Measurements from ENCODE around the gene CARD14. TPM values are rescaled to one million over a fixed set of nuclear protein-coding genes. Genes with fewer than 3 reads are reported as not detected.

Gene CARD14
- total and polyA plus RNA-seq, 2 experiments from 2014 or later, result 0.08 to 0.52 TPM

DNA sequence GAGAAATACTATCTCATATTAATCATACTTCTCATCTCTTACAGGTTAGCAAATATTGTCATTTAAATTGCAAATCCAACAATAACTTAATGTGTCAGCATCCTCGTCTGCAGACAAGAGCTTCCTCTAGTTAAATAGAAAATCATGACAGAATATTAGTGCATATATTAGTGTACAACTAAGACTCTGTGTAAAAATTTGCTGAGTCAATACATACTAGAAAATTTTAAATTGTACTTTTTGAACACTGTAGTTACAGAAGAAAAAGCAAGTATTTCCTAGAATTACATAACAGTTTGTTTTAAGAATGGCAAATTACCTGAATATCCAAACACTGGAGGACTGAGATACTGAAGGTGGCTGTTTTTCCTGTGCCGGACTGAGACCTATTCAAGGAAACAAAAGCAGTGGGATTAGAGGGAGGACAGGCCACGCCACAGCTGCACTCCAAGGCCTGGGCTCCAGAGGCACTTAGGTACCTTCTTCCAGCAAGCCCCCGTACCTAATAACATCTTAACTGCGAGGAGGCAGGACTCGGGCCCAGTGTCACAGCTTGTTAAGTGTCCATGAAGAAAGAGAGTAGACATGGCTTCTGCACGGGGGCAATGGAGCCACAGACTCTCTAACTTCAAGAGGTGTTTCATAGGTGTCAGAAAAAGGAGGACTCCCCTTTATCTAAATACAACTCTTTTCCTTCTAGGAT, 28.2 kb upstream of the CARD14 start:
- Histone ChIP-seq H3K79me2 (replicated peaks; ENCODE audit: insufficient read depth) (peaks cover 58% of the 10 kb centered on the region), H3K27me3 (ENCODE audit: insufficient read depth) (no peaks in the 10 kb centered on the region), H3K4me1 (ENCODE audit: insufficient read depth) (peaks cover 11% of the 10 kb centered on the region), H3K36me3 (ENCODE audit: insufficient read depth) (peaks cover 83% of the 10 kb centered on the region), H3F3A (replicated peaks; ENCODE audit: low read depth) (peaks cover 24% of the 10 kb centered on the region), H3K9me2 (ENCODE audit: insufficient read depth) (no peaks in the 10 kb centered on the region), H2AFZ (no peak overlapping the region), H3K4me2 (no peak overlapping the region), H3K27ac (ENCODE audit: low read depth) (no peak overlapping the region), H4K20me1 (replicated peaks; ENCODE audit: insufficient read depth) (peaks cover 64% of the 10 kb centered on the region), H3K4me3 (no peak overlapping the region)
- ATAC-seq (no peak), DNase-seq (ENCODE audit: low spot score) (no peak)
- H3K36me3 Mint-ChIP-seq (ENCODE audit: low read depth), result peaks cover 92% of the 10 kb centered on the region
- H3K9me3 Mint-ChIP-seq, result no peaks in the 10 kb centered on the region
- TF ChIP-seq POLR2AphosphoS5 (IDR thresholded peaks at IDR 0.05; ENCODE audit: low read depth) (no peak), NANOG (IDR thresholded peaks at IDR 0.05; ENCODE audit: borderline replicate concordance) (no peak)
- peaks cover 17% of the 10 kb centered on the region for H3K4me1 Mint-ChIP-seq
- no peak overlapping the region for H3K4me3 Mint-ChIP-seq
- peaks cover 8% of the 10 kb centered on the region for H3K27me3 Mint-ChIP-seq (ENCODE audit: insufficient read depth, low read depth, poor library complexity)
- no peak overlapping the region for H3K27ac Mint-ChIP-seq

DNA sequence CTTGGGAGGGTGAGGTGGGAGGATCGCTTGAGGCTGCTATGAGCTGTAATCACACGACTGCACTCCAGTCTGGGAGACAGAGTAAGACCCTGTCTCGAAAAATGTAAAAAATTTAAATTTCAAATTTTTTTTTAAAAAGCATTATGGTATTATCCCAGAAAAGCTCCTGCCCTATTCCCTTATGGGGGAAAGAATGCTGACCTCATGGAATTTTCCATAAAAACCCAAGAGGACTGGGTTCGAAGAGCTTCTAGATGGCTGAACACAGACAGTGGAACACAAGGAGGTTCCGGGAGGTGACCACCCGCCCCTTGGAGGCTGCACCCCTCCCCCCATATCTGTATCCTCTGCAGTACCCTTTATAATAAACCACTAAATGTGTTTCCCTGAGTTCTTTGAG, 26.9 kb upstream of the CARD14 start:
- Mint-ChIP-seq H3K27me3 (ENCODE audit: insufficient read depth, low read depth, poor library complexity) (peaks cover 12% of the 10 kb centered on the region), H3K9me3 (no peaks in the 10 kb centered on the region), H3K4me3 (no peak overlapping the region), H3K36me3 (ENCODE audit: low read depth) (peaks cover 79% of the 10 kb centered on the region), H3K27ac (no peak overlapping the region), H3K4me1 (peaks cover 17% of the 10 kb centered on the region)
- Histone ChIP-seq H3F3A (replicated peaks; ENCODE audit: low read depth) (peaks cover 19% of the 10 kb centered on the region), H3K36me3 (ENCODE audit: insufficient read depth) (peaks cover 70% of the 10 kb centered on the region), H3K27me3 (ENCODE audit: insufficient read depth) (no peaks in the 10 kb centered on the region), H3K4me2 (no peak overlapping the region), H3K79me2 (replicated peaks; ENCODE audit: insufficient read depth) (peaks cover 60% of the 10 kb centered on the region), H4K20me1 (replicated peaks; ENCODE audit: insufficient read depth) (peaks cover 62% of the 10 kb centered on the region), H3K9me2 (ENCODE audit: insufficient read depth) (no peaks in the 10 kb centered on the region), H2AFZ (no peak overlapping the region), H3K27ac (ENCODE audit: low read depth) (no peak overlapping the region), H3K4me3 (no peak overlapping the region), H3K4me1 (ENCODE audit: insufficient read depth) (peaks cover 12% of the 10 kb centered on the region)
- no peak for DNase-seq (ENCODE audit: low spot score)
- TF ChIP-seq ZNF114 (CRISPR knock-in tag; IDR thresholded peaks at IDR 0.05), result no peak
- no peak for TF ChIP-seq NANOG (IDR thresholded peaks at IDR 0.05; ENCODE audit: borderline replicate concordance)
- TF ChIP-seq, protein P1, sequence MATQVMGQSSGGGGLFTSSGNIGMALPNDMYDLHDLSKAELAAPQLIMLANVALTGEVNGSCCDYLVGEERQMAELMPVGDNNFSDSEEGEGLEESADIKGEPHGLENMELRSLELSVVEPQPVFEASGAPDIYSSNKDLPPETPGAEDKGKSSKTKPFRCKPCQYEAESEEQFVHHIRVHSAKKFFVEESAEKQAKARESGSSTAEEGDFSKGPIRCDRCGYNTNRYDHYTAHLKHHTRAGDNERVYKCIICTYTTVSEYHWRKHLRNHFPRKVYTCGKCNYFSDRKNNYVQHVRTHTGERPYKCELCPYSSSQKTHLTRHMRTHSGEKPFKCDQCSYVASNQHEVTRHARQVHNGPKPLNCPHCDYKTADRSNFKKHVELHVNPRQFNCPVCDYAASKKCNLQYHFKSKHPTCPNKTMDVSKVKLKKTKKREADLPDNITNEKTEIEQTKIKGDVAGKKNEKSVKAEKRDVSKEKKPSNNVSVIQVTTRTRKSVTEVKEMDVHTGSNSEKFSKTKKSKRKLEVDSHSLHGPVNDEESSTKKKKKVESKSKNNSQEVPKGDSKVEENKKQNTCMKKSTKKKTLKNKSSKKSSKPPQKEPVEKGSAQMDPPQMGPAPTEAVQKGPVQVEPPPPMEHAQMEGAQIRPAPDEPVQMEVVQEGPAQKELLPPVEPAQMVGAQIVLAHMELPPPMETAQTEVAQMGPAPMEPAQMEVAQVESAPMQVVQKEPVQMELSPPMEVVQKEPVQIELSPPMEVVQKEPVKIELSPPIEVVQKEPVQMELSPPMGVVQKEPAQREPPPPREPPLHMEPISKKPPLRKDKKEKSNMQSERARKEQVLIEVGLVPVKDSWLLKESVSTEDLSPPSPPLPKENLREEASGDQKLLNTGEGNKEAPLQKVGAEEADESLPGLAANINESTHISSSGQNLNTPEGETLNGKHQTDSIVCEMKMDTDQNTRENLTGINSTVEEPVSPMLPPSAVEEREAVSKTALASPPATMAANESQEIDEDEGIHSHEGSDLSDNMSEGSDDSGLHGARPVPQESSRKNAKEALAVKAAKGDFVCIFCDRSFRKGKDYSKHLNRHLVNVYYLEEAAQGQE (IDR thresholded peaks at IDR 0.05; ENCODE audit: unreplicated experiment), result no peak
- TF ChIP-seq POLR2AphosphoS5 (IDR thresholded peaks at IDR 0.05; ENCODE audit: low read depth), result no peak
- no peak for TF ChIP-seq EZH2 (IDR thresholded peaks at IDR 0.05; ENCODE audit: low read depth, unreplicated experiment)
- TF ChIP-seq STAT1 (IDR thresholded peaks at IDR 0.05; ENCODE audit: unreplicated experiment), result no peak
- TF ChIP-seq EZH2phosphoT487 (IDR thresholded peaks at IDR 0.05; ENCODE audit: unreplicated experiment), result no peak
- TF ChIP-seq, protein P2, sequence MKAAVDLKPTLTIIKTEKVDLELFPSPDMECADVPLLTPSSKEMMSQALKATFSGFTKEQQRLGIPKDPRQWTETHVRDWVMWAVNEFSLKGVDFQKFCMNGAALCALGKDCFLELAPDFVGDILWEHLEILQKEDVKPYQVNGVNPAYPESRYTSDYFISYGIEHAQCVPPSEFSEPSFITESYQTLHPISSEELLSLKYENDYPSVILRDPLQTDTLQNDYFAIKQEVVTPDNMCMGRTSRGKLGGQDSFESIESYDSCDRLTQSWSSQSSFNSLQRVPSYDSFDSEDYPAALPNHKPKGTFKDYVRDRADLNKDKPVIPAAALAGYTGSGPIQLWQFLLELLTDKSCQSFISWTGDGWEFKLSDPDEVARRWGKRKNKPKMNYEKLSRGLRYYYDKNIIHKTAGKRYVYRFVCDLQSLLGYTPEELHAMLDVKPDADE (IDR thresholded peaks at IDR 0.05), result no peak
- TF ChIP-seq ZNF331 (CRISPR knock-in tag; IDR thresholded peaks at IDR 0.05; ENCODE audit: low read depth), result no peak
- TF ChIP-seq, protein P3, sequence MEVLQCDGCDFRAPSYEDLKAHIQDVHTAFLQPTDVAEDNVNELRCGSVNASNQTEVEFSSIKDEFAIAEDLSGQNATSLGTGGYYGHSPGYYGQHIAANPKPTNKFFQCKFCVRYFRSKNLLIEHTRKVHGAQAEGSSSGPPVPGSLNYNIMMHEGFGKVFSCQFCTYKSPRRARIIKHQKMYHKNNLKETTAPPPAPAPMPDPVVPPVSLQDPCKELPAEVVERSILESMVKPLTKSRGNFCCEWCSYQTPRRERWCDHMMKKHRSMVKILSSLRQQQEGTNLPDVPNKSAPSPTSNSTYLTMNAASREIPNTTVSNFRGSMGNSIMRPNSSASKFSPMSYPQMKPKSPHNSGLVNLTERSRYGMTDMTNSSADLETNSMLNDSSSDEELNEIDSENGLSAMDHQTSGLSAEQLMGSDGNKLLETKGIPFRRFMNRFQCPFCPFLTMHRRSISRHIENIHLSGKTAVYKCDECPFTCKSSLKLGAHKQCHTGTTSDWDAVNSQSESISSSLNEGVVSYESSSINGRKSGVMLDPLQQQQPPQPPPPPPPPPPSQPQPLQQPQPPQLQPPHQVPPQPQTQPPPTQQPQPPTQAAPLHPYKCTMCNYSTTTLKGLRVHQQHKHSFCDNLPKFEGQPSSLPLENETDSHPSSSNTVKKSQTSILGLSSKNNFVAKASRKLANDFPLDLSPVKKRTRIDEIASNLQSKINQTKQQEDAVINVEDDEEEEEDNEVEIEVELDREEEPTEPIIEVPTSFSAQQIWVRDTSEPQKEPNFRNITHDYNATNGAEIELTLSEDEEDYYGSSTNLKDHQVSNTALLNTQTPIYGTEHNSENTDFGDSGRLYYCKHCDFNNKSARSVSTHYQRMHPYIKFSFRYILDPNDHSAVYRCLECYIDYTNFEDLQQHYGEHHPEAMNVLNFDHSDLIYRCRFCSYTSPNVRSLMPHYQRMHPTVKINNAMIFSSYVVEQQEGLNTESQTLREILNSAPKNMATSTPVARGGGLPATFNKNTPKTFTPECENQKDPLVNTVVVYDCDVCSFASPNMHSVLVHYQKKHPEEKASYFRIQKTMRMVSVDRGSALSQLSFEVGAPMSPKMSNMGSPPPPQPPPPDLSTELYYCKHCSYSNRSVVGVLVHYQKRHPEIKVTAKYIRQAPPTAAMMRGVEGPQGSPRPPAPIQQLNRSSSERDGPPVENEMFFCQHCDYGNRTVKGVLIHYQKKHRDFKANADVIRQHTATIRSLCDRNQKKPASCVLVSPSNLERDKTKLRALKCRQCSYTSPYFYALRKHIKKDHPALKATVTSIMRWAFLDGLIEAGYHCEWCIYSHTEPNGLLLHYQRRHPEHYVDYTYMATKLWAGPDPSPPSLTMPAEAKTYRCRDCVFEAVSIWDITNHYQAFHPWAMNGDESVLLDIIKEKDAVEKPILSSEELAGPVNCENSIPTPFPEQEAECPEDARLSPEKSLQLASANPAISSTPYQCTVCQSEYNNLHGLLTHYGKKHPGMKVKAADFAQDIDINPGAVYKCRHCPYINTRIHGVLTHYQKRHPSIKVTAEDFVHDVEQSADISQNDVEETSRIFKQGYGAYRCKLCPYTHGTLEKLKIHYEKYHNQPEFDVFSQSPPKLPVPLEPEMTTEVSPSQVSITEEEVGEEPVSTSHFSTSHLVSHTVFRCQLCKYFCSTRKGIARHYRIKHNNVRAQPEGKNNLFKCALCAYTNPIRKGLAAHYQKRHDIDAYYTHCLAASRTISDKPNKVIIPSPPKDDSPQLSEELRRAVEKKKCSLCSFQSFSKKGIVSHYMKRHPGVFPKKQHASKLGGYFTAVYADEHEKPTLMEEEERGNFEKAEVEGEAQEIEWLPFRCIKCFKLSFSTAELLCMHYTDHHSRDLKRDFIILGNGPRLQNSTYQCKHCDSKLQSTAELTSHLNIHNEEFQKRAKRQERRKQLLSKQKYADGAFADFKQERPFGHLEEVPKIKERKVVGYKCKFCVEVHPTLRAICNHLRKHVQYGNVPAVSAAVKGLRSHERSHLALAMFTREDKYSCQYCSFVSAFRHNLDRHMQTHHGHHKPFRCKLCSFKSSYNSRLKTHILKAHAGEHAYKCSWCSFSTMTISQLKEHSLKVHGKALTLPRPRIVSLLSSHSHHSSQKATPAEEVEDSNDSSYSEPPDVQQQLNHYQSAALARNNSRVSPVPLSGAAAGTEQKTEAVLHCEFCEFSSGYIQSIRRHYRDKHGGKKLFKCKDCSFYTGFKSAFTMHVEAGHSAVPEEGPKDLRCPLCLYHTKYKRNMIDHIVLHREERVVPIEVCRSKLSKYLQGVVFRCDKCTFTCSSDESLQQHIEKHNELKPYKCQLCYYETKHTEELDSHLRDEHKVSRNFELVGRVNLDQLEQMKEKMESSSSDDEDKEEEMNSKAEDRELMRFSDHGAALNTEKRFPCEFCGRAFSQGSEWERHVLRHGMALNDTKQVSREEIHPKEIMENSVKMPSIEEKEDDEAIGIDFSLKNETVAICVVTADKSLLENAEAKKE (CRISPR knock-in tag; IDR thresholded peaks at IDR 0.05), result no peak
- no peak for TF ChIP-seq CREB1 (CRISPR knock-in tag; IDR thresholded peaks at IDR 0.05; ENCODE audit: low read depth)
- ATAC-seq, result no peak
